ENCODE results near the gene CDR2.

CDR2 gene

GRCh38 chr16:22342082-22342481 is 32.3 kb downstream of the CDR2 start:
- DNase-seq (ENCODE audit: low read depth): no peak
- TF ChIP-seq CTCF (conservative IDR thresholded peaks at IDR 0.05; ENCODE audit: low read depth, low read length): no peak
- H3K4me3 ChIP-seq (ENCODE audit: low read length): no peak overlapping the region

- no peak for DNase-seq (ENCODE audit: low read depth)
- no peak for TF ChIP-seq CTCF (conservative IDR thresholded peaks at IDR 0.05; ENCODE audit: low read depth, low read length)
- no peak overlapping the region for H3K4me3 ChIP-seq (ENCODE audit: low read length)
Observed at GRCh38 chr16:22340945-22341344, 33.5 kb downstream of the CDR2 start.

GRCh38 chr16:22337849-22338635 is 36.4 kb downstream of the CDR2 start:
- no peak for DNase-seq (ENCODE audit: low read depth)
- TF ChIP-seq CTCF (conservative IDR thresholded peaks at IDR 0.05; ENCODE audit: low read depth, low read length): no peak
- no peak overlapping the region for H3K4me3 ChIP-seq (ENCODE audit: low read length)

GRCh38 chr16:22337045-22337444 is 37.4 kb downstream of the CDR2 start:
- DNase-seq (ENCODE audit: low read depth): no peak
- H3K4me3 ChIP-seq (ENCODE audit: low read length): no peak overlapping the region
- TF ChIP-seq CTCF (conservative IDR thresholded peaks at IDR 0.05; ENCODE audit: low read depth, low read length): no peak

- H3K4me3 ChIP-seq (ENCODE audit: low read length): no peak overlapping the region
- TF ChIP-seq CTCF (conservative IDR thresholded peaks at IDR 0.05; ENCODE audit: low read depth, low read length): no peak
- no peak for DNase-seq (ENCODE audit: low read depth)
Observed at GRCh38 chr16:22336581-22336980, 37.8 kb downstream of the CDR2 start.

GRCh38 chr16:22335668-22336246 is 38.7 kb downstream of the CDR2 start:
- no peak for TF ChIP-seq CTCF (conservative IDR thresholded peaks at IDR 0.05; ENCODE audit: low read depth, low read length)
- no peak for DNase-seq (ENCODE audit: low read depth)
- H3K4me3 ChIP-seq (ENCODE audit: low read length): no peak overlapping the region

GRCh38 chr16:22333457-22333994 is 40.9 kb downstream of the CDR2 start:
- DNase-seq (ENCODE audit: low read depth): peak; percentile 37
- TF ChIP-seq CTCF (conservative IDR thresholded peaks at IDR 0.05; ENCODE audit: low read depth, low read length): no peak

More at GRCh38 chr16:22333457-22333994, 40.9 kb downstream of the CDR2 start:
- no peak overlapping the region for H3K4me3 ChIP-seq (ENCODE audit: low read length)

All from retinal pigment epithelial cell (primary cell).